Right lobe of liver (tissue), 6 donors: ENCODE results near the gene ITGB3. TPM values are rescaled to one million over a fixed set of nuclear protein-coding genes. Genes with fewer than 3 reads are reported as not detected.

Experiments used
- ATAC-seq, 4 donors: fragments of 200-7000 bp; cut with Tn5 transposase; one replicate each; pipeline ENCODE4 v1.9.1; 2020; ENCODE audit warnings: mild to moderate bottlenecking in 4 of 4, moderate library complexity in 4 of 4
- DNase-seq, 3 donors: peaks; one replicate each; pipeline ENCODE4 v3.0.0-alpha.2; 2020
- H3K27ac ChIP-seq, 3 donors: fragments of 200-600 bp; one replicate each; pipeline ENCODE4 v1.8.0; 2022
- H3K27me3 ChIP-seq, 2 donors: fragments of 200-600 bp; one replicate each; pipeline ENCODE4 v1.8.0; 2022
- H3K36me3 ChIP-seq, 4 donors: fragments of 200-600 bp; sonication (generic) in 1 of 4; one replicate each; pipeline versions ENCODE4 v1.5.1 to v1.8.0; 2017 to 2022; ENCODE audit warnings: control low read depth in 1 of 4
- H3K4me1 ChIP-seq, 4 donors: fragments of 200-600 bp; sonication (generic) in 1 of 4; one replicate each; pipeline versions ENCODE4 v1.5.1 to v1.8.0; 2017 to 2022; ENCODE audit warnings: control low read depth in 1 of 4
- H3K4me3 ChIP-seq, 3 donors: fragments of 200-600 bp; one replicate each; pipeline ENCODE4 v1.8.0; 2022
- H3K9me3 ChIP-seq, 4 donors: fragments of 200-600 bp; sonication (generic) in 1 of 4; one replicate each; pipeline versions ENCODE4 v1.5.1 to v1.8.0; 2017 to 2022; ENCODE audit warnings: control low read depth in 1 of 4
- CTCF ChIP-seq, 4 donors: fragments of 200-600 bp in 3 of 4; fragments of 450-650 bp in 1 of 4; IDR thresholded peaks; one replicate each; pipeline versions ENCODE4 v1.5.1 to v1.8.0; 2016 to 2022; ENCODE audit warnings: antibody characterized with exemption in 4 of 4, mild to moderate bottlenecking in 2 of 4
- POLR2A ChIP-seq: fragments of 450-650 bp; IDR thresholded peaks from one replicate; pipeline ENCODE4 v1.6.1; 2017; ENCODE audit warnings: antibody characterized with exemption, mild to moderate bottlenecking
- WGBS: methylation state at CpG from one replicate; pipeline ENCODE4 v1.1.6; 2018; ENCODE audit warnings: low coverage, low lambda C conversion rate; ENCODE audit not compliant: insufficient coverage; ENCODE audit errors: missing lambda C conversion rate; 5-methylcytosine and 5-hydroxymethylcytosine counted together
- intact Hi-C, 2 donors: fragments of 100-400 bp; cut with DNase I; formaldehyde crosslinking; loops; one replicate each; pipeline versions ENCODE4 v1.11.2 to v1.14.1; 2022
- total RNA-seq, 6 experiments: library from RNA; depleted of rRNA in 2 of 6; stranded (reverse); fragments of >200 nt in 2 of 6; fragmentation: NEBNext Ultra II Directional in 3 of 6; extraction: Animal tissue kit (Norgen Biotek cat#: 25700) in 3 of 6; gene quantifications; one replicate each; pipeline versions ENCODE4 v1.1.0 to v1.2.4, GENCODE V29; 2016 to 2023
- donor health status: DM: no; HTN: yes; CAD: no.
- donor health status: DM: no; HTN: no; CAD: no.
- donor health status: DM: no; HTN: no; CAD: no.
- donor health status: DM: no; HTN: yes; CAD: no.
- donor health status: DM: no; HTN: yes; CAD: no.

The ITGB3 gene
- total RNA-seq, 6 experiments from 2014 or later, result 2.2 to 8.0 (median 4.8) TPM

GRCh38 chr17:47207143-47208067, 46.2 kb upstream of the ITGB3 start:
- Histone ChIP-seq H3K27me3 (no peaks in the 10 kb centered on the region), H3K4me3 (no peak overlapping the region), H3K9me3 (no peaks in the 10 kb centered on the region), H3K36me3 (no peaks in the 10 kb centered on the region), H3K4me1 (no peaks in the 10 kb centered on the region), H3K27ac (no peak overlapping the region)
- intact Hi-C loops, result no loop called here
- DNase-seq, result no peak
- no peak for TF ChIP-seq POLR2A
- TF ChIP-seq CTCF (IDR thresholded peaks at IDR 0.05), result no peak
- ATAC-seq, result no peak
- 82% methylated on average over 4 of the region's 8 CpGs for WGBS

GRCh38 chr17:47208744-47209488, 44.7 kb upstream of the ITGB3 start, which contains the start of gene MYL4:
TSS of gene MYL4 (plus strand) at chr17:47209348. CDS start at chr17:47209423, 75 bp downstream.
- H3K36me3 ChIP-seq, result no peaks in the 10 kb centered on the region
- DNase-seq, result no peak
- no peaks in the 10 kb centered on the region for H3K4me1 ChIP-seq
- no peak within 1 kb of the TSS for H3K4me3 ChIP-seq
- no peak for ATAC-seq
- no CpG with 5 or more reads among the region's 6 CpGs for WGBS
- intact Hi-C loops, result no loop called here
- H3K27me3 ChIP-seq, result no peaks in the 10 kb centered on the region
- H3K27ac ChIP-seq, result no peak within 1 kb of the TSS
- no peaks in the 10 kb centered on the region for H3K9me3 ChIP-seq
- TF ChIP-seq CTCF (IDR thresholded peaks at IDR 0.05), result no peak
- no peak for TF ChIP-seq POLR2A

GRCh38 chr17:47209499-47209898, 44.1 kb upstream of the ITGB3 start:
- Histone ChIP-seq H3K4me3 (no peak overlapping the region), H3K27me3 (no peaks in the 10 kb centered on the region), H3K4me1 (no peaks in the 10 kb centered on the region), H3K9me3 (no peaks in the 10 kb centered on the region), H3K27ac (no peak overlapping the region), H3K36me3 (no peaks in the 10 kb centered on the region)
- no peak for ATAC-seq
- intact Hi-C loops, result no loop called here
- WGBS, result 100% methylated on average over 3 of the region's 3 CpGs
- DNase-seq, result no peak
- TF ChIP-seq POLR2A (no peak), CTCF (IDR thresholded peaks at IDR 0.05) (no peak)

- Histone ChIP-seq H3K36me3 (no peaks in the 10 kb centered on the region), H3K4me1 (no peaks in the 10 kb centered on the region), H3K27me3 (no peaks in the 10 kb centered on the region), H3K4me3 (no peak overlapping the region), H3K9me3 (no peaks in the 10 kb centered on the region), H3K27ac (no peak overlapping the region)
- DNase-seq, result no peak
- intact Hi-C loops, result no loop called here
- ATAC-seq, result no peak
- 77% methylated on average over 2 of the region's 3 CpGs for WGBS
- TF ChIP-seq POLR2A, result no peak
- TF ChIP-seq CTCF (IDR thresholded peaks at IDR 0.05), result no peak
These were observed 43.5 kb upstream of the ITGB3 start for GRCh38 chr17:47210105-47210504.
